ENCODE measurements around the gene PTPRT. TPM values are rescaled to one million over a fixed set of nuclear protein-coding genes. Genes with fewer than 3 reads are reported as not detected.

The PTPRT gene
- total RNA-seq, 1 experiment from 2014 or later: not detected

DNA sequence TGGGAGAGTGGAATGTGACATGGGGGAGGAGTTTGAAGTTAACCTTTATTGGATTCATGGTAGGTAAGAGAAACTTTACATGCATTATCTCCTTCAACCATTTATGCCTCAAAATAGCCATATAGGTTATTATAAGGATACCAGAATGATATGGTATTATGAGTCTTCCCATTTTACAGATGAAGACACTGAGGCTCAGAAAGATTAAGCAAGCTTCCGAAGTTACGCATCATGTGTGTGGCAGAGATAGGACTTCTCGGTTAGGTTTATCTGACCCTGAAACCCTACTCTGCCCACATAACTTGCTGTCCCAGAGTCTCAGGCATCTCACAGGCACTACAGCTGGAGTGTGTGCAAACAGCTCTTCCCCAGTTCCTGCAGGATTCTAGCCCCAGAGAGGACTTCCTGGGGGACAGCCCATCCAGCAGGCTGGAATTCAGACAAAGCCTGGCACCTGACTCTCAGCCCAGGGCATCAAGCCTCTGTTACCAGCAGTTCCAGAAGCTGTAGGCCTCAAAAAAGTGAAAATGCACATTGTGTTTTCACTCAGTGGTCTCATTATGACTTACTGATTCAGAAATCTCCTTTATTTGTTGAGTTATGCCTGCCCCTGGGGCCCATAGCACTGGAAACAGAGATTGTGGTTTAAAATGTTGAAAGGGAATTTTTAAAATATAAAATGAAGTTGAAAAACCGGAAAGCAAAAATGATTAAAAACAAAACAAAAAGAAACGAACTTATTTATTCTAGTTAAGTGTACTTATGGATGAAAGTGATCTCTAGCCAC, 1058.7 kb downstream of the PTPRT start:
- CTCF ChIA-PET: no interaction called here
- TF ChIP-seq, protein P1, sequence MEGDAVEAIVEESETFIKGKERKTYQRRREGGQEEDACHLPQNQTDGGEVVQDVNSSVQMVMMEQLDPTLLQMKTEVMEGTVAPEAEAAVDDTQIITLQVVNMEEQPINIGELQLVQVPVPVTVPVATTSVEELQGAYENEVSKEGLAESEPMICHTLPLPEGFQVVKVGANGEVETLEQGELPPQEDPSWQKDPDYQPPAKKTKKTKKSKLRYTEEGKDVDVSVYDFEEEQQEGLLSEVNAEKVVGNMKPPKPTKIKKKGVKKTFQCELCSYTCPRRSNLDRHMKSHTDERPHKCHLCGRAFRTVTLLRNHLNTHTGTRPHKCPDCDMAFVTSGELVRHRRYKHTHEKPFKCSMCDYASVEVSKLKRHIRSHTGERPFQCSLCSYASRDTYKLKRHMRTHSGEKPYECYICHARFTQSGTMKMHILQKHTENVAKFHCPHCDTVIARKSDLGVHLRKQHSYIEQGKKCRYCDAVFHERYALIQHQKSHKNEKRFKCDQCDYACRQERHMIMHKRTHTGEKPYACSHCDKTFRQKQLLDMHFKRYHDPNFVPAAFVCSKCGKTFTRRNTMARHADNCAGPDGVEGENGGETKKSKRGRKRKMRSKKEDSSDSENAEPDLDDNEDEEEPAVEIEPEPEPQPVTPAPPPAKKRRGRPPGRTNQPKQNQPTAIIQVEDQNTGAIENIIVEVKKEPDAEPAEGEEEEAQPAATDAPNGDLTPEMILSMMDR (conservative IDR thresholded peaks at IDR 0.05; ENCODE audit: low read depth, low read length): no peak
- no peak for TF ChIP-seq EZH2 (IDR thresholded peaks at IDR 0.05; ENCODE audit: borderline replicate concordance, low read depth, low read length, poor library complexity, severe bottlenecking)

DNA sequence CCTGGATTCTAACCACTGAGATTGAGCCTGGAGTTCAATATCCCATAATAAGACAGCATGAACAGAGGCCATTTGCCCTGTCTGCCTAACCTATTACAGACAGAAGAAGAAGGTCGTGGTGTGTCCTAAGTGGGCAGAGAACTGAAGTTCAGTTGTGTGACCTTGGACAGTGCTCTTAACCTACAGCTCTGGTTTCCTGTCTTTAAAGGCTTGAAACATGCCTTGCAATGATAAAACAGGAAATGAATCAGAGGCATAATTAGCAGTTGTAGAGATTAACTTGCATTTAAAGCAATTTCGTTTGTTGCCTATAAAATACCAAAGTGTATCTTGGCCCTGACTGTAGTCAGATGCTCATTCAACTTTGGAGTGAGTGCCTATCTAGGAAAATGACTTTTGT, 1064.3 kb downstream of the PTPRT start:
- CTCF ChIA-PET: no interaction called here
- no peak for TF ChIP-seq EZH2 (IDR thresholded peaks at IDR 0.05; ENCODE audit: borderline replicate concordance, low read depth, low read length, poor library complexity, severe bottlenecking)
- TF ChIP-seq, protein P1 (conservative IDR thresholded peaks at IDR 0.05; ENCODE audit: low read depth, low read length): no peak
- H3K27me3 ChIP-seq (replicated peaks; ENCODE audit: insufficient read depth, low read depth, low read length, poor library complexity): no peaks in the 10 kb centered on the region
- H3K36me3 ChIP-seq (ENCODE audit: insufficient read depth, low read length, poor library complexity, severe bottlenecking): no peaks in the 10 kb centered on the region
- intact Hi-C loops (cut with micrococcal nuclease; ENCODE audit: unreplicated experiment): no loop called here
- POLR2A ChIA-PET (ENCODE audit: low non-redundant PET): no interaction called here
- no TSS peak for BruUV-seq (replicated peaks)
- peaks cover 7% of the 10 kb centered on the region for H3K4me1 ChIP-seq (ENCODE audit: insufficient read depth, low read length, poor library complexity, severe bottlenecking)
- H3K27ac ChIP-seq (ENCODE audit: low read depth, low read length, poor library complexity, severe bottlenecking): no peak overlapping the region
- no peaks in the 10 kb centered on the region for H3K9me3 ChIP-seq (ENCODE audit: low read depth, low read length, poor library complexity, severe bottlenecking)
- DNase-seq (ENCODE audit: low spot score): peak; percentile 73
- no peak overlapping the region for H3K4me3 ChIP-seq (ENCODE audit: low read depth, low read length, poor library complexity, severe bottlenecking)

More for the DNA sequence above, 1058.7 kb downstream of the PTPRT start:
- Histone ChIP-seq H3K9me3 (ENCODE audit: low read depth, low read length, poor library complexity, severe bottlenecking) (no peaks in the 10 kb centered on the region), H3K4me1 (ENCODE audit: insufficient read depth, low read length, poor library complexity, severe bottlenecking) (peaks cover 3% of the 10 kb centered on the region), H3K4me3 (ENCODE audit: low read depth, low read length, poor library complexity, severe bottlenecking) (no peak overlapping the region), H3K27ac (ENCODE audit: low read depth, low read length, poor library complexity, severe bottlenecking) (no peak overlapping the region), H3K36me3 (ENCODE audit: insufficient read depth, low read length, poor library complexity, severe bottlenecking) (no peaks in the 10 kb centered on the region), H3K27me3 (replicated peaks; ENCODE audit: insufficient read depth, low read depth, low read length, poor library complexity) (peaks cover 6% of the 10 kb centered on the region)
- no peak for DNase-seq (ENCODE audit: low spot score)
- intact Hi-C loops (cut with micrococcal nuclease; ENCODE audit: unreplicated experiment): no loop called here
- POLR2A ChIA-PET (ENCODE audit: low non-redundant PET): no interaction called here
- no TSS peak for BruUV-seq (replicated peaks)

DNA sequence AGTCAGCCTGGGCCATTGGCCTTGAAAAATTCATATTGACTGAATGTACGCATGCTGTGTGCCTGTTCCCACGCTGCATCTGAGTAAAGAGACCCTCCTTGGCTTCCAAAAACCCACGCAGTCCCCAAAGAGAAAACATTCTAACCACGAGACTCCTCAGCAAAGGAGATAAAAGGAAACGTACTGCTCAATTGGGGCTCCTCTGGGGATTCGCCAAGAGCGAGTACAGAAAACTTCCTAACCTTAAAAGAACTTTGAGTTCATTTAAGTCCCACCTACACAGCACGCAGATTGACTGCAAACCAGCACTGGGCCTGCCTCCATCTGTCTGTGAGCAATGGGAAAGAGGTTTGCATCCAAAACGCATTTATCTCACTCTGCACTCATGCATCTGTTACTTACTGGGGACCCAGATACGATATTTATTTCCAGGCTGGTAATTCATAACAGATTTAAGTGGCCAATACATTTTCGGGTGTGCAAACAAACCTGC, 1065.7 kb downstream of the PTPRT start:
- CTCF ChIA-PET: no interaction called here
- POLR2A ChIA-PET (ENCODE audit: low non-redundant PET): interaction anchor here (0.6 kb wide), 1 partner anchor 11 kb away, joined by 4 read pairs; no protein-coding TSS in a partner anchor
- TF ChIP-seq EZH2 (IDR thresholded peaks at IDR 0.05; ENCODE audit: borderline replicate concordance, low read depth, low read length, poor library complexity, severe bottlenecking): no peak
- TF ChIP-seq, protein P1 (conservative IDR thresholded peaks at IDR 0.05; ENCODE audit: low read depth, low read length): no peak
- DNase-seq (ENCODE audit: low spot score): no peak
- Histone ChIP-seq H3K4me3 (ENCODE audit: low read depth, low read length, poor library complexity, severe bottlenecking) (no peak overlapping the region), H3K36me3 (ENCODE audit: insufficient read depth, low read length, poor library complexity, severe bottlenecking) (no peaks in the 10 kb centered on the region), H3K9me3 (ENCODE audit: low read depth, low read length, poor library complexity, severe bottlenecking) (no peaks in the 10 kb centered on the region), H3K27me3 (replicated peaks; ENCODE audit: insufficient read depth, low read depth, low read length, poor library complexity) (no peaks in the 10 kb centered on the region), H3K27ac (ENCODE audit: low read depth, low read length, poor library complexity, severe bottlenecking) (no peak overlapping the region), H3K4me1 (ENCODE audit: insufficient read depth, low read length, poor library complexity, severe bottlenecking) (peaks cover 7% of the 10 kb centered on the region)
- BruUV-seq (replicated peaks): no TSS peak
- intact Hi-C loops (cut with micrococcal nuclease; ENCODE audit: unreplicated experiment): no loop called here
